Measurements from ENCODE around the gene TMEM91. TPM values are rescaled to one million over a fixed set of nuclear protein-coding genes. Genes with fewer than 3 reads are reported as not detected.
"Not testable (repeated sequence)": the region's sequence is repeated elsewhere in the genome, so short reads cannot be mapped to it uniquely, and the experiment has no call there.

The TMEM91 gene
- total and polyA plus RNA-seq, 5 donors = 4.6 to 8.5 (median 5.9) TPM

GRCh38 chr19:41335467-41335866 is 40.9 kb upstream of the TMEM91 start:
- H3K4me1 ChIP-seq (ENCODE audit: control insufficient read depth, insufficient read depth, low read length) = no peaks in the 10 kb centered on the region
- H3K27ac ChIP-seq (ENCODE audit: low read length) = no peak overlapping the region
- DNase-seq (no peak), ATAC-seq (no peak)
- WGBS = 94% methylated on average over 10 of the region's 10 CpGs
- intact Hi-C loops (cut with DNase I) = no loop called here
- no peaks in the 10 kb centered on the region for H3K9me3 ChIP-seq (ENCODE audit: control insufficient read depth, low read length)
- H3K4me3 ChIP-seq (ENCODE audit: low read length) = no peak overlapping the region
- no peaks in the 10 kb centered on the region for H3K27me3 ChIP-seq (ENCODE audit: control insufficient read depth, insufficient read depth)

GRCh38 chr19:41339936-41340335 is 36.4 kb upstream of the TMEM91 start:
- H3K27me3 ChIP-seq (ENCODE audit: control insufficient read depth, insufficient read depth) = no peaks in the 10 kb centered on the region
- DNase-seq = no peak
- H3K27ac ChIP-seq (ENCODE audit: low read length) = no peak overlapping the region
- no peak for ATAC-seq
- H3K9me3 ChIP-seq (ENCODE audit: control insufficient read depth, low read length) = no peaks in the 10 kb centered on the region
- intact Hi-C loops (cut with DNase I) = no loop called here
- H3K4me1 ChIP-seq (ENCODE audit: control insufficient read depth, insufficient read depth, low read length) = no peaks in the 10 kb centered on the region
- WGBS = 93% methylated on average over 5 of the region's 5 CpGs
- H3K4me3 ChIP-seq (ENCODE audit: low read length) = no peak overlapping the region

GRCh38 chr19:41341669-41342490 is 34.5 kb upstream of the TMEM91 start:
- WGBS = 85% methylated on average over 20 of the region's 20 CpGs
- Histone ChIP-seq H3K9me3 (ENCODE audit: control insufficient read depth, low read length) (no peaks in the 10 kb centered on the region), H3K27ac (ENCODE audit: low read length) (no peak overlapping the region), H3K27me3 (ENCODE audit: control insufficient read depth, insufficient read depth) (no peaks in the 10 kb centered on the region), H3K4me3 (ENCODE audit: low read length) (no peak overlapping the region), H3K4me1 (ENCODE audit: control insufficient read depth, insufficient read depth, low read length) (no peaks in the 10 kb centered on the region)
- intact Hi-C loops (cut with DNase I) = no loop called here
- DNase-seq (peak in 2 of 3 donors; percentile 44 to 57), ATAC-seq (peak; percentile 34 to 42)

- 96% methylated on average over 2 of the region's 2 CpGs for WGBS
- H3K27me3 ChIP-seq (ENCODE audit: control insufficient read depth, insufficient read depth) = no peaks in the 10 kb centered on the region
- H3K9me3 ChIP-seq (ENCODE audit: control insufficient read depth, low read length) = no peaks in the 10 kb centered on the region
- intact Hi-C loops (cut with DNase I) = no loop called here
- no peaks in the 10 kb centered on the region for H3K4me1 ChIP-seq (ENCODE audit: control insufficient read depth, insufficient read depth, low read length)
- H3K27ac ChIP-seq (ENCODE audit: low read length) = no peak overlapping the region
- DNase-seq (peak in 1 of 3 donors; percentile 7), ATAC-seq (no peak)
- no peak overlapping the region for H3K4me3 ChIP-seq (ENCODE audit: low read length)
These were observed 32.2 kb upstream of the TMEM91 start for GRCh38 chr19:41344162-41344561.

GRCh38 chr19:41346916-41347315 is 29.4 kb upstream of the TMEM91 start:
- intact Hi-C loops (cut with DNase I); ATAC-seq; H3K27me3 ChIP-seq (ENCODE audit: control insufficient read depth, insufficient read depth); H3K9me3 ChIP-seq (ENCODE audit: control insufficient read depth, low read length); H3K4me3 ChIP-seq (ENCODE audit: low read length); H3K27ac ChIP-seq (ENCODE audit: low read length); H3K4me1 ChIP-seq (ENCODE audit: control insufficient read depth, insufficient read depth, low read length): not testable (repeated sequence)
- peak in 1 of 3 donors; percentile 18 for DNase-seq
- 90% methylated on average over 9 of the region's 9 CpGs for WGBS

GRCh38 chr19:41350735-41351338 is 25.5 kb upstream of the TMEM91 start:
- Histone ChIP-seq H3K4me1 (ENCODE audit: control insufficient read depth, insufficient read depth, low read length) (peaks cover 3% of the 10 kb centered on the region), H3K27me3 (ENCODE audit: control insufficient read depth, insufficient read depth) (no peaks in the 10 kb centered on the region), H3K9me3 (ENCODE audit: control insufficient read depth, low read length) (no peaks in the 10 kb centered on the region), H3K27ac (ENCODE audit: low read length) (peak overlapping the region; percentile 31), H3K4me3 (ENCODE audit: low read length) (peak overlapping the region; percentile 93)
- WGBS = 8% methylated on average over 22 of the region's 22 CpGs
- intact Hi-C loops (cut with DNase I) = loop anchor here in 1 of 4 donors (10.0 kb wide), 1 partner anchor 84 kb away; the partner anchor contains the start of gene DMAC2
- peak in 1 of 2 donors; percentile 10 for ATAC-seq
- DNase-seq = peak; percentile 28 to 63 (median 43)

GRCh38 chr19:41351339-41352245 is 24.7 kb upstream of the TMEM91 start:
- Histone ChIP-seq H3K4me3 (ENCODE audit: low read length) (peak overlapping the region; percentile 93), H3K4me1 (ENCODE audit: control insufficient read depth, insufficient read depth, low read length) (peaks cover 3% of the 10 kb centered on the region), H3K27me3 (ENCODE audit: control insufficient read depth, insufficient read depth) (no peaks in the 10 kb centered on the region), H3K27ac (ENCODE audit: low read length) (peak overlapping the region; percentile 54), H3K9me3 (ENCODE audit: control insufficient read depth, low read length) (no peaks in the 10 kb centered on the region)
- intact Hi-C loops (cut with DNase I) = loop anchor here in 1 of 4 donors (10.0 kb wide), 1 partner anchor 83 kb away; the partner anchor contains the start of gene DMAC2
- WGBS = under 1% methylated on average over 58 of the region's 58 CpGs
- ATAC-seq = peak; percentile 75 to 79
- DNase-seq = peak; percentile 79 to 91 (median 90)

- intact Hi-C loops (cut with DNase I) = loop anchor here in 1 of 4 donors (10.0 kb wide), 1 partner anchor 83 kb away; the partner anchor contains the start of gene DMAC2
- H3K27ac ChIP-seq (ENCODE audit: low read length) = peak overlapping the region; percentile 8
- no peak for ATAC-seq
- peak overlapping the region; percentile 93 for H3K4me3 ChIP-seq (ENCODE audit: low read length)
- 2% methylated on average over 12 of the region's 12 CpGs for WGBS
- DNase-seq = no peak
- H3K9me3 ChIP-seq (ENCODE audit: control insufficient read depth, low read length) = no peaks in the 10 kb centered on the region
- no peaks in the 10 kb centered on the region for H3K27me3 ChIP-seq (ENCODE audit: control insufficient read depth, insufficient read depth)
- H3K4me1 ChIP-seq (ENCODE audit: control insufficient read depth, insufficient read depth, low read length) = peaks cover 3% of the 10 kb centered on the region
These were observed 24.1 kb upstream of the TMEM91 start for GRCh38 chr19:41352279-41352608.

- no peaks in the 10 kb centered on the region for H3K9me3 ChIP-seq (ENCODE audit: control insufficient read depth, low read length)
- H3K4me3 ChIP-seq (ENCODE audit: low read length) = peak overlapping the region; percentile 93
- DNase-seq (peak; percentile 72 to 91 (median 87)), ATAC-seq (peak; percentile 15 to 30)
- H3K4me1 ChIP-seq (ENCODE audit: control insufficient read depth, insufficient read depth, low read length) = peaks cover 3% of the 10 kb centered on the region
- intact Hi-C loops (cut with DNase I) = loop anchor here in 1 of 4 donors (10.0 kb wide), 1 partner anchor 82 kb away; the partner anchor contains the start of gene DMAC2
- no peaks in the 10 kb centered on the region for H3K27me3 ChIP-seq (ENCODE audit: control insufficient read depth, insufficient read depth)
- WGBS = under 1% methylated on average over 71 of the region's 71 CpGs
- H3K27ac ChIP-seq (ENCODE audit: low read length) = peak overlapping the region; percentile 79
These were observed 23.5 kb upstream of the TMEM91 start for GRCh38 chr19:41352609-41353465.

Measured in right cardiac atrium (tissue), 5 donors.